HAP-1 (cell line): ENCODE measurements around the gene TEX13D.

Experiments used
- DNase-seq, 2 experiments: peaks; one replicate each; pipeline ENCODE4 v3.0.0-alpha.2; 2016 to 2020; ENCODE audit warnings: low spot score in 2 of 2
- H3K27me3 ChIP-seq: fragments of 250-450 bp; sonication (Bioruptor Pico); 2 replicates; pipeline ENCODE4 v1.5.1; 2020; ENCODE audit warnings: low read depth, mild to moderate bottlenecking, moderate library complexity
- H3K36me3 ChIP-seq: fragments of 250-450 bp; sonication (Bioruptor Pico); replicated peaks from 2 replicates; pipeline ENCODE4 v1.5.1; 2020; ENCODE audit warnings: mild to moderate bottlenecking
- H3K4me1 ChIP-seq: fragments of 250-450 bp; sonication (Bioruptor Pico); 2 replicates; pipeline ENCODE4 v1.5.1; 2020; ENCODE audit warnings: mild to moderate bottlenecking
- H3K4me3 ChIP-seq: fragments of 250-450 bp; sonication (Bioruptor Pico); 2 replicates; pipeline ENCODE4 v1.5.1; 2020; ENCODE audit warnings: mild to moderate bottlenecking, moderate library complexity
- H3K9me3 ChIP-seq: fragments of 250-450 bp; sonication (Bioruptor Pico); 2 replicates; pipeline ENCODE4 v1.5.1; 2020; ENCODE audit warnings: mild to moderate bottlenecking, moderate library complexity
- in situ Hi-C: fragments of 300-500 bp; cut with MboI; formaldehyde crosslinking; loops from 3 replicates; pipeline ENCODE4 v1.14.3; 2020; ENCODE audit warnings: low sequenced_read_pairs, inconsistent platforms, mixed read lengths

Gene TEX13D

GRCh38 chrX:124369722-124370121 lies 37.3 kb downstream of the TEX13D start:
- Histone ChIP-seq H3K4me1 (no peaks in the 10 kb centered on the region), H3K9me3 (no peaks in the 10 kb centered on the region), H3K27me3 (no peaks in the 10 kb centered on the region; the same call in 1 of the 2 replicates), H3K36me3 (no peaks in the 10 kb centered on the region), H3K4me3 (no peak overlapping the region)
- DNase-seq: no peak
- in situ Hi-C loops: no loop called here

GRCh38 chrX:124373348-124373747 lies 40.9 kb downstream of the TEX13D start:
- Histone ChIP-seq H3K9me3 (no peaks in the 10 kb centered on the region), H3K4me3 (no peak overlapping the region), H3K4me1 (no peaks in the 10 kb centered on the region), H3K27me3 (no peaks in the 10 kb centered on the region; the same call in 1 of the 2 replicates), H3K36me3 (no peaks in the 10 kb centered on the region)
- no peak for DNase-seq
- in situ Hi-C loops: no loop called here

GRCh38 chrX:124378643-124379042 lies 46.2 kb downstream of the TEX13D start:
- Histone ChIP-seq H3K4me1 (no peaks in the 10 kb centered on the region), H3K9me3 (no peaks in the 10 kb centered on the region), H3K36me3 (no peaks in the 10 kb centered on the region), H3K4me3 (no peak overlapping the region), H3K27me3 (no peaks in the 10 kb centered on the region; the same call in 1 of the 2 replicates)
- in situ Hi-C loops: no loop called here
- peak in 1 of 2 experiments; percentile 30 for DNase-seq

- Histone ChIP-seq H3K9me3 (no peaks in the 10 kb centered on the region), H3K4me3 (no peak overlapping the region), H3K36me3 (no peaks in the 10 kb centered on the region), H3K27me3 (no peaks in the 10 kb centered on the region), H3K4me1 (no peaks in the 10 kb centered on the region)
- in situ Hi-C loops: no loop called here
- DNase-seq: no peak
These were observed 50.9 kb downstream of the TEX13D start for GRCh38 chrX:124383354-124383753.

GRCh38 chrX:124386401-124386800 lies 53.9 kb downstream of the TEX13D start:
- no peaks in the 10 kb centered on the region for H3K27me3 ChIP-seq
- no peak for DNase-seq
- H3K36me3 ChIP-seq: no peaks in the 10 kb centered on the region
- H3K4me1 ChIP-seq: no peaks in the 10 kb centered on the region
- H3K9me3 ChIP-seq: no peaks in the 10 kb centered on the region
- no peak overlapping the region for H3K4me3 ChIP-seq
- in situ Hi-C loops: no loop called here
